ENCODE results near the gene GPRIN3.
"Not testable (repeated sequence)": the region's sequence is repeated elsewhere in the genome, so short reads cannot be mapped to it uniquely, and the experiment has no call there.

GPRIN3 gene

GRCh38 chr4:89212666-89213381, 94.8 kb downstream of the GPRIN3 start:
- no peak for DNase-seq

DNA sequence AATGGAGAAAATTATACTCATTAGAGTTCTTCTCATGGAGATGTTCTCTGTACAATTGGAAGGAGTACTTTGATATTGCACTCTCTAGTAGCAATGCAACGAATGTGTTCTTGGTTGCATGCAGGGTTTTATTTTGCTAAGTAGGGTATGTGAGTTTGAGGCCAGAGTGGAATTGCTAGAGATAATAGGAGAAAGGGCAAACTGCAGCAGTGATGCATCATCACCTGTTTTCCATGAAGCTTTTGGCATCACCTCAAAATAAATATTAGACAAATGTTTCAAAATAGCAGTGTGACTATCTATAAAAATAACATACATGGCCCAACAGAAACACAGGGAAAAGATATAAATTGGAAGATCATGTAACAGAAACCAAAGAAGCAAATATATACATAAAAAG, 103.0 kb downstream of the GPRIN3 start:
- DNase-seq = no peak

- DNase-seq = no peak
Measured at GRCh38 chr4:89203902-89204301, 103.7 kb downstream of the GPRIN3 start.

DNA sequence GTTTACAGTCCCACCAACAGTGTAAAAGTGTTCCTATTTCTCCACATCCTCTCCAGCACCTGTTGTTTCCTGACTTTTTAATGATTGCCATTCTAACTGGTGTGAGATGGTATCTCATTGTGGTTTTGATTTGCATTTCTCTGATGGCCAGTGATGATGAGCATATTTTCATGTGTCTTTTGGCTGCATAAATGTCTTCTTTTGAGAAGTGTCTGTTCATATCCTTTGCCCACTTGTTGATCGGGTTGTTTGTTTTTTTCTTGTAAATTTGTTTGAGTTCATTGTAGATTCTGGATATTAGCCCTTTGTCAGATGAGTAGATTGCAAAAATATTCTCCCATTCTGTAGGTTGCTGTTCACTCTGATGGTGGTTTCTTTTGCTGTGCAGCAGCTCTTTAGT, 108.2 kb downstream of the GPRIN3 start:
- not testable (repeated sequence) for DNase-seq

DNA sequence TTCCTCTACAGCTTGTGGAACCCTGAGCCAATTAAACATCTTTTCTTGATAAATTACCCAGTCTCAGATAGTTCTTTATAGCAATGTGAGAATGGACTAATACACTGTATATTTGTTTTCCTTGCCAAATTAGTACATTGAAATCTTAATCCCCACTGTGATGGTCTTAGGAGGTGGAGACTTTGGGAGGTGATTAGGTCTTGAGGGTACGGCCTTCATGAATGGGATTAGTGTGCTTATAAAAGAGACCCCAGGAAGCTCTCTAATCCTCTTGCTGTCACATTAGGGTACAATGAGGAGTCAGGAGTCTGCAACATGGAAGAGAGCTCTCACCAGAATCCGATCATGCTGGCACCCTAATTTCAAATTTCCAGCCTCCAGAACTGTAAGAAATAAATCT, 109.7 kb downstream of the GPRIN3 start:
- DNase-seq = no peak

GRCh38 chr4:89196745-89197144, 110.9 kb downstream of the GPRIN3 start:
- DNase-seq = no peak

GRCh38 chr4:89196056-89196674, 111.4 kb downstream of the GPRIN3 start:
- DNase-seq = no peak

DNA sequence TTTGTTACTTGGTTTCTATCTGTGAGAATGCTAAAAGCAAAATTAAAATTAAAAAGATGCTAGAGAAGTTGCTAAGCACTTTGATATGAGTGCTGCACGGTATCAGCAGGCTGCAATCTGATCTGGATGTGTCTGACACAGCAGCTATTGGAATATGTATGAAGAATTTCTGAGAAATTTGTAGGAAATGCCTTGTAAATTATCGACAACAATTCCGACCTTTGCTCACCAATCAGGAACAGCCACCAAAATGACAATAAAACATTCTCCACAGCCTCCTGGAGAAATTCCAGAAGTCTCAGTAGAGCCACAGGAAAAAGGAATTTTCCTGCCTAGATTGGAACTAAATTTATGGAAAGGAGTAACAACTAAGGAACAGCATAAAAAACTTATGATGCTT, 113.8 kb downstream of the GPRIN3 start:
- no peak for DNase-seq

Data from CD4-positive, alpha-beta T cell treated with Interferon gamma for 1 hour (primary cell).